UCSD-AML1 (cell line): ENCODE measurements around the gene TIPARP.

Experiments
- DNase-seq: peaks from one replicate; lab custom pipeline; 2025; ENCODE audit not compliant: unreplicated experiment; lab: John Stamatoyannopoulos, UW

TIPARP gene

DNA sequence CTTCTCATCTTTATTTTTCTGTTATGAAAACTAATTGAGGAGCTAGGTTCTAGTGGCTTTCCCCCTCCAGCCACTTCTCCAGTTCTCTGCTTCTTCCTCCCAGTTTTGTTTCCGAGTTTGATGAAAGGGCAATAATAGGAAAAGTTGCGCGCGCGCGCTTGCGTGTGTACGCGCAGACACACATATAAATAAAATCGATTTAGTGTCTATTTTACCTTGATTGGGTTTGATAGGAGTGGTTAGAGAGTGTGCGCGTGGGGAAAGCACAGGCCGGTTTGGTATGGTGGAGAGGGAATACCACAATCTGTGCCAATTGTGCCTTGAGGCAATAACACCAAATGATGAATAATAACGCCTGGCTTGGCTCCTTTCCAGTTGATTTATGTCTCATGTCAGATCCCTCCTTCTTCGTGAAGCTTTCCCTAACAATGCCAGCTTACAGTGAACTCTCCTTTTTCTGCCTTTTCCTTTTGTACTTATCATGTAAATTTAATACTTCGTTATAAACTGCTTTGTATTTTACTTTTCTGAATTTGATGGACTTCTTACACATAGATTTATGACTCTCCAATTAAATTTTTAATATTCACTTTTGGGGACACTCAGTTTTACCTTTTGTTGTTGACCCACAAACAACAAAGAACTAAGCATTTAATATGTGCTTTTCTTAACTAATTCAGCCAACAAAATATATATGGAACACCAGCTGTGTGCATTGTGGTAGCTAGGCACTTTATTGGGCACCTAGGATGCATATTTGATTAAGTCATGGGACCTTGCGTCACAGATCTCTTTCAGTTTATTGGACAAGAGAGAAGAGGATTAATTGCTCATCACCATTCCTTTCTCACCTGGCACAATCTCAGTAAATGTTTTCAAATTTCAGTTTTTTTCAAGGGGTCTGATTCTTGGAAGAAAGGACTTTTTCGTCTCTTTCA lies 1.7 kb downstream of the TIPARP start:
- no peak for DNase-seq

DNA sequence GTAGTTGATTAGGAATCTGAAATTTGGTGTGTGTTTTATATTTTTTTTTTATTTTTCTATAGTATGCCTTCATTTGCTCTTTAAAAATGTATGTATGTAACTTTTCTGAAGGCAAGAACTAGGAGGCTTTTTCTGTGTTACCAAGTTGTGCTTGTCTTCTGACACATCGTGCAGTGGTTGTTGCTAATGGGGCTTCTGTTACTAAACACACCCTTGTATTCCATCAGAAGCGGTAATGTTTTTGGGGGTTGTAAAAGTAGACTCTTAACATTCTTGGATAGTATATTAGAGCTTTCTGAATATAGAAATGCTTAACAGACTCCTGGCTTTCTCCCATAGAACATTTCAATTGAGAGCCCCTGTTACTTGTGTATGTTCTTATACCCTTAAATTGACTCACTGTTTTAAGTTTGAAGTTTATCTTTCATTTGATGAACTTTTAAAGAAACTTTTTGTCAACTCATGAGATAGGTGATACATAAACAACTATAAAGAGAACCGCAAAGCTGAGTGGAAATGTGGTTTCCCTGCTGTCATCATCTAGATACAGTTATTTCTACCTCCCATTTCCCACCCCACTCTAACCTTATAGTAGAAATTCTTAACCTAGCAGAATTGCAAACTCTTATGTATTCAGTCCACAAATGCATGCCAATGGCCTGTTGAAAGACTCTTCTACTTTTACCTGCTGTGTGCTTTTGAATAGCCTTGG lies 2.5 kb downstream of the TIPARP start:
- DNase-seq = no peak

DNA sequence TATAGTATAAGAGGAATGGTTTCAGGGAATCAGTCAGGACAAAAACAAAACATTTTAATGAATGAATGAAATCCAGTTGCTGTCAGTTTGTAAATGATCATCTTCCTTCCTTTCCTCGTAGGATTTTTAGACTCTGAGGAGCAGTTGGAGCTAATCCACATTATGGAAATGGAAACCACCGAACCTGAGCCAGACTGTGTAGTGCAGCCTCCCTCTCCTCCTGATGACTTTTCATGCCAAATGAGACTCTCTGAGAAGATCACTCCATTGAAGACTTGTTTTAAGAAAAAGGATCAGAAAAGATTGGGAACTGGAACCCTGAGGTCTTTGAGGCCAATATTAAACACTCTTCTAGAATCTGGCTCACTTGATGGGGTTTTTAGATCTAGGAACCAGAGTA lies 3.1 kb downstream of the TIPARP start:
- DNase-seq = no peak

DNA sequence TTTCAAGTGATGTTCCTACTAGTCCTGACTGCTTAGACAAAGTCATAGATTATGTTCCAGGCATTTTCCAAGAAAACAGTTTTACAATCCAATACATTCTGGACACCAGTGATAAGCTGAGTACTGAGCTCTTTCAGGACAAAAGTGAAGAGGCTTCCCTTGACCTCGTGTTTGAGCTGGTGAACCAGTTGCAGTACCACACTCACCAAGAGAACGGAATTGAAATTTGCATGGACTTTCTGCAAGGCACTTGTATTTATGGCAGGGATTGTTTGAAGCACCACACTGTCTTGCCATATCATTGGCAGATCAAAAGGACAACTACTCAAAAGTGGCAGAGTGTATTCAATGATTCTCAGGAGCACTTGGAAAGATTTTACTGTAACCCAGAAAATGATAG lies 3.8 kb downstream of the TIPARP start:
- DNase-seq = no peak

DNA sequence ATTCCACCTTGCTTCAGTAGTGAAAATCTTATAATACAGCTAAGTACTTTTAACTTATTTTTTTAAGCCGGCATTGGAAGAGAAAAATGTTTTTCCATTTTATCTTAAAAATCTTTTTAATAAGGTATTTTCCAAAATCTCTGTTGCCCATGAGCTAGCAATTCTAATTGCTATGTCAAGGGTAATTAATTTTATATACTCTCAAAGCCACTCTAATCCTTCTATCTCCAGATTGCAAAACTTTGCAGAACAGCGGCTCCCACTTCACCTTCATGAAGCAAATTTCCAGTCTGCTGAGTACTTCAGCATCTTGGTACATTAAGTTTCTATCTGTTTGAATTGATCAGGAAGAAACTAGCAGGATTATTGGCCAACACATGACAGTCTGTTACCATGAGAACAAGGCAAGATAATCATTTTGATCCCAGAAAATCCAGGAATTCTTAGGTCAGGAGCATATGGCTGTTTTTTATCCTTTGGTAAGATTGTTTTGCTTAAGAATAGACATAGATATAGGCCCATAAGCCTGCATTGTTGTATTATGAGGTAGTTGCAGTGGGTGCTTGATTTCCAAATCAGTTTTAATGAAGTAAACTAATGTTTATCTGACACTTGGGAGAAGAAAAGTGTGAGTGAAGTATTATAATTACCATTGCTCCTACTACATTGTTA lies 6.0 kb downstream of the TIPARP start:
- DNase-seq = no peak

DNA sequence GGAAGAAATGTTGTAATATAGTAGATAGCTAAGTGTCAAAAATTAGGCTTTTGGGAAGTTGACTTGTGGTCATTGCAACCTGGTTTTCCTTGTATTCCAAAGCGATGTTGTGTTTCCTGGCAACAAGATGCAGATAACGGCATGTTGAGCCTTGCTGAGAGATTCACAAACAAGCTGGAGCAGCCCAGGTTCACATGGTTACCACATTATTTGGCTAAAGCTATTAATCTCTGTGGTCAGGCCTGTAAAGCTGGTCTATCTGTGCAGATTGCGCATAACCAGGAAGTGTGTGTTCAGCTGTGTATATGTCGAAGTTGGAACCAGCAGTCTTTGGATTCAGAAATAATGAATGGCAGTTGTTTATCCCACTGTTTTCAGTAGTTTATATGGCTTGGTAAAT lies 6.6 kb downstream of the TIPARP start:
- DNase-seq = no peak

DNA sequence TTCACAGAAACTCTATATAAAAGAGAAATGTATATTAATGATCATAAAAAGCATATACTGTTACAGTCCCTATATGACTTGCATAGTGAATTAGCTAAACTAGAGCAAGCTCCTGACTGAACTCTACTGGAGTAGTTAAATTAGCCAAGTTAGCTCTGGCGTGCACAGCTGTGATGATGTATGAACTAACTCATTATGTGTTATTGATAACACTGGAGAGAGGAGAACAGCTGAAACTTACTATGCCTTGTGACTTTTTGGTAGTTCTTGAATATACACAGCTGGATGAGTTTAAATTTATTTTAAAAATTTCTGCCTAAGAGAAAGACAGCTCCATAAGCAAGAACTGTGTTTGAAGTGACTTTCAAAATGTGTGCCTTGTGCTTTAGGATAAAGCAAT lies 8.1 kb downstream of the TIPARP start:
- no peak for DNase-seq

DNA sequence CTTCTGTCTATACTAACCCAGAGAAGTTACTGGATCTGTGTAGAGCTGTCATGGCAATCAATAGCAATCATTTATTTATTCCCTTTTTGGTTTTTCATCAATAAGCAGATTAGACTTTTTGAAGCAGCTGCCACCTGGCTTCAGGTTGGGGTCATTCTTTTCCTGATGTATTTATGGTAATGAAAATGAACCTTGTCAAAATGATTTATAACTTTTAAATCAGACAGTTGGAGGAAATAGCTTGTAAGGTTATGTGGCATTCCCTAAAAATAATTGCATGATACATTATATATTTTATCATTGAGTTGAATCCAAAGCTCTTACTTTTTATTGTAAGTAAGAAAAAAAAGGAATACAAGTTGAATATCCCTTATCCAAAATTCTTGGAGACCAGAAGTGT lies 8.6 kb downstream of the TIPARP start:
- no peak for DNase-seq

DNA sequence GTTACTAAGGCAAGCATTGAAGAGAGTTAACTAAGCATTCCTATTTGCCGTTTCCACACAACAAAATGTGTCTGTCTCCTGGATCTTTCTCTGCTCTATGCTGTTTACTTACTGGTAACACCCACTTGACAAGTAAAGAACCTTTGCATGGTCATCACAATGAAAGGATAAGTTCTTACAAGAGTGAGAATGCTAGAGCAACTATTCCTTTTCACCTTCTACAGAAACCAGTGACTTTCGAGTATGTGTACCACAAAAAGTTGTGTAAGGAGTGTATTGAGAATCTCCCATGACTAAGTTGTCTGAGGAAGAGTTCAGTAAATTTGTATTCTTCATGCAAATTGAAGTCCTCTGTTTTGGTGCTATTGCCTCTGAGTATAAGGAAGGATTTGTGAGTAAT lies 10.8 kb downstream of the TIPARP start:
- DNase-seq = no peak

DNA sequence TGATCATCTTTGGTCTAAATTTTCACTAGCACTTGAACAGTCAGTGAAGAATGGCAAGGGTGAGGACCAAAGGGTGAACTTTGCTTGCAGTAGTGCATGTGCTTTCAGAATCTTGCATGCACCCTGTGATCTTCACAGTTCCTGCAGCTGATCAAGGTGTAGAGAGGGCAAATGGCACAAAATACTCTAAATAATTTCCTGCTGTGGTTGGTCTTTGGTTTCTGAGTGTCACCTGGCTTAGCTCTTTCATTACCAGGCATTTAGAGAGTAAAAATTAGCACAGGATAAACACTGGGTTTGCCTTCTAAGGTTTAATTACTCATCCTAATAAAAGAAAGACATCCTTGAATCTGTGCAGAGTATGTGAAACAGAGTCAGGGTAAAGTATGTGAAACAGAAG lies 11.4 kb downstream of the TIPARP start:
- DNase-seq = no peak

DNA sequence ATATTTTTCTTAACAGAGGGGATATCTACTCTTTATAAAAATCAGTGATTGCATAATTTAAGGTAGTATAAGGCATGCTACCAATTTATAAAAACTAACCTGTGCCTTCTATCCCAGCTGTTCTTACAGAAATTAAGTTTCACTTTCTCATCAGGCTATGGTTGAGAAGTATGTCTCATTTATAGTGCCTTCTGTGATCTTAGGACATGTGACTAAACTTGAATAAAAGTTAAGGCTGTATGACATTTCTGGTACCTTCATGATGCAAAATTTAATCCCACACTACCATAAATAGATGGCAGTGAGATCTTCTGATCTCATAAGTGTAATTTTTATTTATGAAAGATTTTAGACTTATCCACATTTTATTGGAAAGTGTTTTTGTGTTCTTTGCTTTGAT lies 12.6 kb downstream of the TIPARP start:
- DNase-seq = no peak

DNA sequence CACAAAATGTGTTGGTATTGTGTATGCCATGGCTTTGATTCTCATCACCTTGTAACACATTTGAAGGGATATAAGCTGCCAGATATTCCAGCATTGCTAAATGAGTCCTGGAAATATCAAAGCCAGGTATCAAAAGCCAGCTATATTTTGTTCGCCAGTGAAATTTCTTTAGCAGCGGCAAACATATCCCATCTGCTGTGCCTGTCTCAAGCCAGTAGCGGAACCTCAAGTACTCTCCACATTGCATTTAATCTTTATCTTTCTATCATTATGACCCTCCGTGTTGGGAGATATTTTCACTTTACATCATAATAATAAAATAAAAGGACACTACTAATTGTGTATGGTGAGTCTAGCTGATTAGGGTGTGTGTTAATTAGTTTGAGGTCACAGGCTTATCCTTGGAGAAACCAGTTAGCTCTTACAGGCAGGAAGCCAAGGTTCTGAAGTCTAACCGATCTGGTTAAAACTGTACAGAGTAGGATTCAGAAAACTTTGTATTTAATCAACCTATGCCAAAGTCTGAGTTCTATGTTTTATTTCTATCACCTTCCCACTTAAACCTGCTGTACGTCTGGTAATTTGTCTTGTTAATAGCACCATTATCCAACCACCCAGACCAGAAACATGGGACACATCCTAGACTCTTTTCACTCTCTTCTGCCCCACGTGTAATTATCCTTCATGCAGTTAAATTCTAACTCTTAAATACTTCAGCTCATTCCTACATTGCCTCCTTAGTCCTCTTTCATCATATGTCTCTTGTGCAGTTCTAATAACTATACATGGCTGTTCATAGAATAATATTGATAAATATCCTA lies 14.5 kb downstream of the TIPARP start:
- no peak for DNase-seq

DNA sequence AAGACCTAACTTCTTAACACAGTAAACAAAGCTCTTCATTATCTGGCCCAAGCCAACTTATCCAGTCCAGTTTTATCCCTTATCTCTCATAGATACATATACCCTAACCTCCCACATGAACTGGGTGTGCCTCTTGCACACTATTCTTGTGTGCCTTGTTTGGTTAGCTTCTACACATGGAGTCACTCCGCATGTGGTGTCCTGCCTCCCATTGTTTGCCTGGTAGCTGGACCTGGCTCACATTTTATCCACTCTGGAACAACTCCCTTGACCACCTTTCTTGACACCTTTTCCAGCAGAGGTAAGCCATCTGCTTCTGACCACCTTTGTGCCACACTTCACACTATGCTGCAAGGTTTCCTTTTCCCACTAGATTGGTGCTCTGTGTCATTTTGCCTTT lies 15.2 kb downstream of the TIPARP start:
- DNase-seq = no peak

DNA sequence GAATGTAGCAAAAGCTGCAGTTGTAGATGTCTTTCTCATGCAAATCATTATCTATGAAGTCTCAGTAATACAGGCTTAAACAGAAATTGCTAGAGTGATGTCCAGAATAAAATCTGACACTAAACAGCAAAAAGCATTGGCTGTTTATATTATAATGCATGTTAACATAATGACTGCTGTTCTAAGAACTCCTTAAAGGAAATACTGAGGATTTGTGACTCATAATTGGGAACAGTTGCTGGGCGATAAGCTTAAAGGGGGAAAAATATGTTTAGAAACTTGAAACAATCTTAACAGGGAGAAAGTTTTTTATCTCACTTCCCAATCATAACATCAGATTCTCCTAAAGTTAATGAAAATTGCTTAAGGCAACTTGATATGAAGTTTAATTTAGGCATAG lies 17.5 kb downstream of the TIPARP start:
- DNase-seq = no peak

DNA sequence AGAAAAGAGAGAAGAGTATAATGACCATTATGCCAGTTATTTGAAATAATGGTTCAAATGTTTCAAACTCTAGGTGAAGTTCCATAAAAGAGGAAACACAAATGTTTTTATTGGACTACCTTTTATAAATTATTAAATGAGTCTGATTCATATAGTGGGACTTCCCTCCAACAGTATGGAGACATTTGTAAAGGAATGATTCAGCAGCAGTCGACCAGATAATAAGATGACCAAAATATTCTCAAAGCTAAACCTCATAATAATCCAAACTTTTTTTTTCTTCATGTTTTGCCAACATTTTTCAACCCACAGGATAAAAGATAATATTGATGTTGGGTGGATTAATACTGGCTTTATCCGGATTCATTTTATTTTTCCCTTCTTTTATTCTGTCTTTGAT lies 18.8 kb downstream of the TIPARP start:
- DNase-seq = no peak

DNA sequence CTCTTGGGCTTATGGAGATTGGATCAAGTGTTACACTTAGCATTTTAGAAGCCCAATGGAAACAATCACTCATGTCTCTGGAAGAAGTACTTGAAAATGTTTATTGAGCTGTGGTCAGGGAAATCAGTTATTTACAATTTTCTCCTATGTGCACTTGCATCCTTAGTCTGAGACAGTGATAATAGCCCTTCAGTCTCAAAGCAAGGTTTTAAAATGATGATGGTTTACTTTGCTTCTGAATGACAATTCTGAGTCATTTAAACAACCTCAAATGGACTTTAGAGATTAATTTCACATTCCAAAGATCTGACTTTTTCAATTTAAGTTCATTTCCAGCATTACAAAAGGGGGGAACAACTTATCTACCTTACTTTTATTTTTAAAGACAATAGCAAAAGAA lies 20.1 kb downstream of the TIPARP start:
- no peak for DNase-seq

DNA sequence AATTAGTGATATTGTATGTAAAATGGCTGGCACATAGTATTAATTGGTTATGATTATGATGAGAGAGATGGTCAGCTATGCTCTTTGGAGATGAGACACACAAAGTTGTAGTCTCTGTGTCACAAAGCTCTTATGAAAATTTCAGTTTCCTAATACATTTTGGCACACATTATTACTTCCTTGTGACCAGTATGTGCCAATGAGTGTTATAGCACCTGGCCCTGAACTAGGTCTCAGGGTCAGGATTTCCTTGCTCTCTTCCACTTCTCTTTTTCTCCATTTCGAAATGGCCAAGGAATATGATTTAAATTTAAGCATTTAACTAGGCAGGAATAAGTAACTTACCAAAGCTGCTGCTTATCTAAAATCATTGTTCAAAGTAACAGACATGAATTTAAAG lies 28.0 kb downstream of the TIPARP start:
- DNase-seq = no peak

DNA sequence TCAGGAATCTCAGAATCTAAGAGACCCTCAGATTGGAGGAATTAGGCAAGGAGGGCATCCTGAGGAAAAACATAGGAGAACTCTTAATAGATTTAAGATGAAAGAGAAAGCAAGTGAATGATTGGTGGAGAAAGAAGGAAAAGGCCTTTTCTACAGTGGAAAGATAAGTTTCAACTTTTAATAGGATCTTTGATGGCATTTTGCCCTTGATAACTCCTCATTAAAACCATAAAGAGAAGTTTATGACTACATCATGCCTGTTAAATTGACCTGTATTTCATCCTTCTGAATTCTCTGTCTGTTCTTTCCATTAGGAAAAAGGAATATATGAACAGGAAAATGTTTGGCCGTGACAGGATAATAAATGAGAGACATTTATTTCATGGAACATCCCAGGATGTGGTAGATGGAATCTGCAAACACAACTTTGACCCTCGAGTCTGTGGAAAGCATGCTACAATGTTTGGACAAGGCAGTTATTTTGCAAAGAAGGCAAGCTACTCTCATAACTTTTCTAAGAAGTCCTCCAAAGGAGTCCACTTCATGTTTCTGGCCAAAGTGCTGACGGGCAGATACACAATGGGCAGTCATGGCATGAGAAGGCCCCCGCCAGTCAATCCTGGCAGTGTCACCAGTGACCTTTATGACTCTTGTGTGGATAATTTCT lies 30.1 kb downstream of the TIPARP start:
- no peak for DNase-seq

DNA sequence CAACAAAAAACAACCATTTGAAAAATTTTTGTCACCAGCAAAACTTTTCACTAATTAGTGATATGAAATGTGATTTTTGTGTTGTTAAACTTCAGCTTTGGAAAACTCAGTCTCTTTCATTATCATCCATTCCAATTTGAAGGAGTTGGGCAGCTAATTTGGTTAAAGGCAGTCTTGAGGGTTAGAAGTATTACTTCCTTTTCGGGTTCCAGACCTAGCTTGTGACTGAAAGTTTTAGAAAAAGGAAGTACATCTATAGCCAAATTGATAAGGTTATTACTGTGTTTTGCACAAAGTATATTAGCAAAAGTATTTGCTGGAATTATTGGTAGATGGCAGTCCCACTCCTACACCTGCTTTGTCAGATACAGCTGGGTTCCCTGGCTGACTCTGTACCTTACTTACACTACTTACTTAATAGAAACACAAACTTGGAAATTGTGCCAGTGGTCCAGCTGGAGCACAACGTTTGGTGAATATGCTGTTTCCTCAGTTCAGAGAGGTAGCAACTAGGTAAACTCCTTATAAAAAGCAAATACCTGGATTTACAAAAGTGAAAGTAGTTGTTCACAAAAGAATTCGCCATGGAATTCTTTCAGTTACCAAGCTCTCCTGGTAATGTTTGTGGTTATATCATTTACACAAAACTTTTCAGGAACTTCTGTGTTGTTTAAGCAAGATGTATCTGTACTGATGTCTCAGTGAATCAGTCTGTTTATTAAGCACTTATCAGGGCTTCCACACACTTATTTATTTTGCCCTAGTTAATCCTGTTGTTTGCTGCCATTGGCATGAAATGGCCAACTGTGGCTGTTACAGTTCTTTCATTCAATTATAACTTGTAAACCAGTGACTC lies 31.6 kb downstream of the TIPARP start:
- no peak for DNase-seq

DNA sequence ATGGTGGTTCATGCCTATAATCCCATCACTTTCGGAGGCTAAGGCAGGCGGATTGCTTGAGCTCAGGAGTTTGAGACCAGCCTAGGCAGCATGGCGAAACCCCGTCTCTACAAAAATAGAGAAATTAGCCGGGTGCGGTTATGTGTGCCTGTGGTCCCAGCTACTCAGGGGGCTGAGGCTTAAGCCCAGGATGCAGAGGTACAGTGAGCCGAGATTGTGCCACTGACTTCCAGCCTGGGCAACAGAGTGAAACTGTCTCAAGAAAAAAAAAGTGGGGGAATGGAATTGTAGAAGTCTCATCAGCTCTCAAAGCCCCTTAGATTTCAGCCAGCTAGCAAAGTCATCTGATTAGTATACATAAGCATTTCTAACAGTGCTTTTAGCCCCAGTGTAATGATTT lies 33.2 kb downstream of the TIPARP start:
- no peak for DNase-seq
